ENCODE data around the gene LRIT1. TPM values are rescaled to one million over a fixed set of nuclear protein-coding genes. Genes with fewer than 3 reads are reported as not detected.

The LRIT1 gene
- total RNA-seq, 1 donor from 2014 or later = not detected

- Mint-ChIP-seq H3K27ac (ENCODE audit: unreplicated experiment) (no peak overlapping the region), H3K36me3 (ENCODE audit: low read depth, unreplicated experiment) (no peaks in the 10 kb centered on the region), H3K27me3 (ENCODE audit: low read depth, unreplicated experiment) (no peaks in the 10 kb centered on the region), H3K9me3 (ENCODE audit: unreplicated experiment) (no peaks in the 10 kb centered on the region), H3K4me3 (ENCODE audit: unreplicated experiment) (no peak overlapping the region), H3K4me1 (ENCODE audit: low read depth, unreplicated experiment) (peaks cover 3% of the 10 kb centered on the region)
- Histone ChIP-seq H2AFZ (ENCODE audit: low read depth, low read length) (no peak overlapping the region), H4K20me1 (ENCODE audit: insufficient read depth, low read length) (no peaks in the 10 kb centered on the region), H3K9ac (ENCODE audit: low read length) (no peak overlapping the region), H3K4me2 (ENCODE audit: low read length) (no peak overlapping the region), H3K27ac (ENCODE audit: low read depth, low read length) (no peak overlapping the region), H3K9me3 (ENCODE audit: insufficient read depth, low read depth, low read length) (no peaks in the 10 kb centered on the region), H3K79me2 (ENCODE audit: insufficient read depth, low read length) (no peaks in the 10 kb centered on the region), H3K36me3 (ENCODE audit: insufficient read depth, low read length) (no peaks in the 10 kb centered on the region), H3K4me3 (ENCODE audit: insufficient read depth, low read depth, low read length) (no peak overlapping the region), H3K4me1 (ENCODE audit: insufficient read depth, low read length) (peaks cover 7% of the 10 kb centered on the region), H3K27me3 (ENCODE audit: insufficient read depth, low read length) (no peaks in the 10 kb centered on the region)
- FAIRE-seq (no peak), DNase-seq (ENCODE audit: low read depth) (no peak)
- no peak for TF ChIP-seq EZH2 (IDR thresholded peaks at IDR 0.05; ENCODE audit: insufficient read depth, low read length)
- TF ChIP-seq CTCF (IDR thresholded peaks at IDR 0.05; ENCODE audit: insufficient read depth, low read depth, low read length) = no peak
These were observed 29.4 kb upstream of the LRIT1 start for GRCh38 chr10:84270708-84271107.

- H3K27ac Mint-ChIP-seq (ENCODE audit: unreplicated experiment) = peak overlapping the region; percentile 77
These were observed 28.4 kb upstream of the LRIT1 start for GRCh38 chr10:84269773-84270172.

More at GRCh38 chr10:84269773-84270172, 28.4 kb upstream of the LRIT1 start:
- FAIRE-seq (peak; percentile 56), DNase-seq (ENCODE audit: low read depth) (peak; percentile 83)
- Mint-ChIP-seq H3K4me3 (ENCODE audit: unreplicated experiment) (no peak overlapping the region), H3K27me3 (ENCODE audit: low read depth, unreplicated experiment) (no peaks in the 10 kb centered on the region), H3K36me3 (ENCODE audit: low read depth, unreplicated experiment) (no peaks in the 10 kb centered on the region), H3K9me3 (ENCODE audit: unreplicated experiment) (no peaks in the 10 kb centered on the region), H3K4me1 (ENCODE audit: low read depth, unreplicated experiment) (peaks cover 3% of the 10 kb centered on the region)
- no peak for TF ChIP-seq EZH2 (IDR thresholded peaks at IDR 0.05; ENCODE audit: insufficient read depth, low read length)
- no peak for TF ChIP-seq CTCF (IDR thresholded peaks at IDR 0.05; ENCODE audit: insufficient read depth, low read depth, low read length)
- H2AFZ ChIP-seq (ENCODE audit: low read depth, low read length) = no peak overlapping the region
- no peaks in the 10 kb centered on the region for H4K20me1 ChIP-seq (ENCODE audit: insufficient read depth, low read length)
- no peak overlapping the region for H3K27ac ChIP-seq (ENCODE audit: low read depth, low read length)
- peak overlapping the region; percentile 43 for H3K4me2 ChIP-seq (ENCODE audit: low read length)
- peaks cover 10% of the 10 kb centered on the region for H3K4me1 ChIP-seq (ENCODE audit: insufficient read depth, low read length)
- H3K79me2 ChIP-seq (ENCODE audit: insufficient read depth, low read length) = no peaks in the 10 kb centered on the region
- H3K4me3 ChIP-seq (ENCODE audit: insufficient read depth, low read depth, low read length) = no peak overlapping the region
- no peaks in the 10 kb centered on the region for H3K27me3 ChIP-seq (ENCODE audit: insufficient read depth, low read length)
- no peaks in the 10 kb centered on the region for H3K36me3 ChIP-seq (ENCODE audit: insufficient read depth, low read length)
- no peak overlapping the region for H3K9ac ChIP-seq (ENCODE audit: low read length)
- no peaks in the 10 kb centered on the region for H3K9me3 ChIP-seq (ENCODE audit: insufficient read depth, low read depth, low read length)
